GM18870 (cell line): Measurements from ENCODE around the gene RNF151.
"Not testable (repeated sequence)": the region's sequence is repeated elsewhere in the genome, so short reads cannot be mapped to it uniquely, and the experiment has no call there.

Source experiments
- ATAC-seq: cut with Tn5 transposase; IDR thresholded peaks from one replicate; pipeline ENCODE4 v1.9.1; 2021; ENCODE audit warnings: moderate library complexity; ENCODE audit not compliant: unreplicated experiment

The RNF151 gene

GRCh38 chr16:2006317-2006716 lies 39.7 kb downstream of the RNF151 start:
- ATAC-seq: no peak

DNA sequence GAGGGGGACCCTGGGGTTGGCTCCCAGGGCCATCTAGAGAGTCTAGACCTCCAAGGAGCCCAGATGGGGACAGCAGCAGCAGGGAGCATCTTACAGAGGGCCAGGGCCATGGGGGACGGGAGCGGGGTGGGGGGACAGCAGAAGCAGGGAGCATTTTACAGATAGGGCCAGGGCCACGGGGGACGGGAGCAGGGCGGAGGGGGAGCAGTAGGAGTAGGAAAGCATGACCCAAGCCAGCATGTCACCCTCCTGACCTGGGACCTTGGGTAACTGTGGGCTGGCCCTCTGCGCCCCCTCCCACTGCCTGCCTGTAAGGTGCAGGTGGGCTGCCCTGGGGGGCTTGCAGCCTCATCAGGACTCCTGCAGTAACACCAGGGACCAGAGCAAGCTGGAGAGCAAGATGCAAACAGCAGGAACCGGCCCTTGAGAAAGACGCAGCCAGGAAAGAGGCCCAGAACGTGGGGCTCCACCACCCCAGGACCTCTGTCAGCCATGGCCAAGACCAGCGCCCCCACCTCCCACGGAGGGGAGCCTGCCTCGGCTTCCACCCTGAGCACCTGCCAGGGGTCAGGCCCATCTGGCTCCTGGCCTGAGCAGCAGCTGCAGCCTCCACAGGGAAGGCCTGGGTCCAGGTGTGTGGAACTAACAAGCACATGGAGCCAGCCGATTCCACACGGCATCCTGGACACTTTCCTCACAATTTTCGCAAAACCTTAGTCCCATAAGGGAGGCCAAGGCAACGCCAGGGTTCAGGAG lies 40.6 kb downstream of the RNF151 start:
- no peak for ATAC-seq

DNA sequence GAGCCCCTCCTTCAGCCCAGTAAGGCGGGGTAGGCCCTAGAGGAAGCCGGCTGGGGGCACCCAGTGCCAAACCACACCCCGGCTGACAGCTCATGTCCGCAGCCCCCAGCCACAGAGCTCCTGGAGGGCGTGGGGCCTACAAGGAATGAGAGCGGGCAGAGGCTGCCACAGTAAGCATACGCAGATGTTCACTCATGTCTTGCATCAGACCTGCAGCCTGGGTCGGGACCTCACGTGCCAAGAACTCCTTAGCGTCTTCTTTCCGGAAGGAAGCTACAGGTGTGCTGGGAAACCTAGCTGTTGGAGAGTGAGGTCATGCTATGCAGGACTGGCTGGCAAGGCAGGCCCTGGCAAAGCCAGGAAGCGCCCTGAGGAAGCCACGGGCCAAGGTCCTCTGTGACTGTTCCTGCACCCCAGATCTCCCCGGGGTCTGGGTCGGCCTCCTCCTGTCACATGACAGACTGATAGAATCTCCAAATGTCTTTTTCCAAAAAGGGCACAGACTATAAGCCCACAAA lies 41.4 kb downstream of the RNF151 start:
- ATAC-seq: no peak

- ATAC-seq: no peak
Observed at GRCh38 chr16:2008631-2009163, 42.0 kb downstream of the RNF151 start.

DNA sequence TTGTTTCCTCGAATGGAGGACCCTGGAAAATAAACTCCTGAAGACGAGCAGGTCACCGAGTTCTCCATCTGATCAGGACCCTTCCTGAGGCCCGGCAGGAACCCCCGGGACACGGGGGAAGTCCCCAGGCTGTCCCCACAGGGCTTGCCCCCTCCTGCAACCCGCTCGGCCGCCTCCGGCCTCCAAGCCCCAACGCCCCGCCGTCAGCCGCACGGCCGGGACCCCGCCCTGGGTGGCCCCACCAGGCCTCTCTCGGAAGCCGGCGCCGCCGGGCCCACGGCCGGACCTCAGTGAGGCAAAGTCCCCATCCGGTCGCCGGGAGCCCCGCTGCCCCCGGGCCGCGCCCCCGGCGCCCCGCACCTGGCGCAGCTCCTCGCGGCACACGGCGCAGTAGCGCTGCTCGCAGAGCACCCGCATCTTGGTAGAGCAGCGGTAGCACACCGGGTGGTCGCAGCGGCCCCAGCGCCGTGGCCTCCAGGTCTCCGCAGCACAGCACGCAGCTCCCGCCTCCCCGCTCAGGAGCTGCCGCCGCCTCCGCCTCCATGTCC lies 42.6 kb downstream of the RNF151 start:
- no peak for ATAC-seq

- ATAC-seq: no peak
Observed at GRCh38 chr16:2009791-2010510, 43.3 kb downstream of the RNF151 start, which contains the start of gene ZNF598. Gene ZNF598 (minus strand): TSS chr16:2009821.

DNA sequence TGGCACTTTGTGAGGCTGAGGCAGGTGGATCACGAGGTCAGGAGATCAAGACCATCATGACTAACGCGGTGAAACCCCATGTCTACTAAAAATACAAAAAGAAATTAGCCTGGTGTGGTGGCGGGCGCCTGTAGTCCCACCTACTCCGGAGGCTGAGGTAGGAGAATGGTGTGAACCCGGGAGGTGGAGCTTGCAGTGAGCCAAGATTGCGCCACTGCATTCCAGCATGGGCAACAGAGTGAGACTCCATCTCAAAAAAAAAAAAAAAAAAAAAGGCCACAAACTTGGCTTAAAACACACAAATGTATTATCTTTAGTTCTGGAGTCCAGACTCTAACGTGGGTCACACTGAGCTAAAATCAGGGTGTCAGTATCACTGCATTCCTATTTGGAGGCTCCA lies 45.1 kb downstream of the RNF151 start:
- not testable (repeated sequence) for ATAC-seq

- no peak for ATAC-seq
Observed at GRCh38 chr16:2013527-2013926, 46.9 kb downstream of the RNF151 start.

DNA sequence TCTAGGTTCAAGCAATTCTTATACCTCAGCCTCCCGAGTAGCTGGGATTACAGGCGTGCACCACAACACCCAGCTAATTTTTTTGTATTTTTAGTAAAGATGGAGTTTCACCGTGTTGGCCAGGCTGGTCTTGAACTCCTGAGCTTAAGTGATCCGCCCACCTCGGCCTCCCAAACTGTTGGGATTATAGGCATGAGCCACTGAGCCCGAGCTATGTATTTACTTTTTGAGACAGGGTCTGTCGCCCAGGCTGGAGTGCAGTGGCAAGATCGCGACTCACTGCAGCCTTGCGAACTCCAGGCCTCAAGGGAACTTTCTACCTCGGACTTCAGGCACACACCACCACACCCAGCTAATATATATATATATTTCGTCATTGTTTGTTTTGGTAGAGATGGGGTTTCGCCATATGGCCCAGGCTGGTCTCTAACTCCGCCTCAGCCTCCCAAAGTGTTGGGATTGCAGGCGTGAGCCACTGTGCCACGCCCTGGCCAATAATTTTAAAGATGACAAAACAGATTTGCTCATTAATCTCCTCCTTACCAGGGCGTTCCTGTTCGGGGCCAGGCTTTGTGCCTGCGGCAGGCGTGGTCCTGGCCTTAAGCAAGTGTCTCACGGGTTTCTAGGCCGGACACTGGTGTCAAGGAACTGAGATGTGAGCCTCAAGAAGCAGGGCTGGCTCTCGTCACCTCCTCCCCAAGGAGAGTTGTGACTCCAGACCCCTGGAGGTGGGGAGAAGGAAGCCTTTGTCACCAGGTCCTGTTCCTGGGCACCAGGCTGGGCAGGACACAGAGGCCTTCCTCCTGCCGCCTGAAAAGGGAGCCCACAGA lies 48.7 kb downstream of the RNF151 start:
- no peak for ATAC-seq

DNA sequence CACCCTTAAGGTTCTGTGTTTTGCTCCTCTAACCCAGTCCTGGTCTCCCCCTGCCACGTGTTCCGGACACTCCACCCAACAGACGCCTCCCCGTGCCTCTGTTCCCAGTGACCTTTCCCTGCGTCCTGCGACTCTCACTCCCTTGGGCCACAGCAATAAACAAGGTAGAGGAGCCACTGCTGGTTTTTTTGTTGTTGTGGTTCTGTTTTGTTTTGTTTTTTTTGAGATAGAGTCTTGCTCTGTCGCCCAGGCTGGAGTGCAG lies 49.2 kb downstream of the RNF151 start:
- no peak for ATAC-seq

GRCh38 chr16:2016407-2016922 lies 49.8 kb downstream of the RNF151 start:
- no peak for ATAC-seq
